RPMI8226 (cell line): ENCODE data around the gene EML5.

Experiments used
- DNase-seq: peaks from one replicate; pipeline ENCODE4 v3.0.0-alpha.2; 2015

The EML5 gene

DNA sequence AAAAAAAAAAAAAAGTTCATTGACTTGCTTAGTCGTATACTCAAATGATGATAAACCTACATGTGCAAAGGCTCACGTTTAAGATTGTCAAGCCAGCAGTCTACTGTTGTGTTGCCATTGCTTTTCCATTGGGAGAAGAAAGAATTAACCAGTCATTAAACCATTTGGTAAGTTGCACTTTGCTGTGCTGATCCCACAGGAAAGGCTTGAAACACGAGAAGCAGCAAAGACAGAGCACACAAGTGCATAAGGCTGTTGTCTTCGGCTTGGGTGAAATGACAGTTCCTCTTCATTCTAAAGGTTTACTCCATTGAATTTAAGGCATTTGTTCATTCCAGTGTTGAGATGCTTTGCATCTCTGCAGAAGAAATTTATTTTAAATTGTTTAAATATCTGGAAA lies 179.8 kb downstream of the EML5 start:
- DNase-seq = no peak

DNA sequence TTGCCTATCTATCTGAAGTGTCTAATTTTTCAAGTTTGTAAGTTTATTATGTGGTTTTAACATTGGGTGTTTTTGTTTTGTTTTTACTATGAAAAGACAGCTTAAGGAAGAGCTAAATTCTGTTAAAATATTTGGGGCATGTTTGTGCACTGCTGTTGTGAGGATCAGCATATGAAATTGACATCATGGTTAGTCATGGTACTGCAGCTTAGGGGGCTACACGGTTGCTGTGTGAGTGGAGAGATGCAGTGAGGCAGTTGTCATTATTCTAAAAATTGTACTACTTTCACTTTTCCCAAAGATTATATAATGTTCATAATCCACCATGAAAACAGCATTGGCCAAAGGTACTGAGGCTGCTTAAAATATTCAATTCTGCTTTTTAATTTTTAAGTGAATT lies 180.9 kb downstream of the EML5 start:
- DNase-seq = no peak

DNA sequence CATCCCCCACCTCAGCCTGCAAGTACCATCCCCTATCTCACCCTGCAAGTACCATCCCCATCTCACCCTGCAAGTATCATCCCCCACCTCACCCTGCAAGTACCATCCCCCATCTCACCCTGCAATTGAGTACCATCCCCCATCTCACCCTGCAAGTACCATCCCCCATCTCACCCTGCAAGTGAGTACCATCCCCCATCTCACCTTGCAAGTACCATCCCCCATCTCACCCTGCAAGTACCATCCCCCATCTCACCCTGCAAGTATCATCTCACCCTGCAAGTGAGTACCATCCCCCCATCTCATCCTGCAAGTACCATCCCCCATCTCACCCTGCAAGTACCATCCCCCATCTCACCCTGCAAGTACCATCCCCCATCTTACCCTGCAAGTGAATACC lies 184.9 kb downstream of the EML5 start:
- DNase-seq = no peak

DNA sequence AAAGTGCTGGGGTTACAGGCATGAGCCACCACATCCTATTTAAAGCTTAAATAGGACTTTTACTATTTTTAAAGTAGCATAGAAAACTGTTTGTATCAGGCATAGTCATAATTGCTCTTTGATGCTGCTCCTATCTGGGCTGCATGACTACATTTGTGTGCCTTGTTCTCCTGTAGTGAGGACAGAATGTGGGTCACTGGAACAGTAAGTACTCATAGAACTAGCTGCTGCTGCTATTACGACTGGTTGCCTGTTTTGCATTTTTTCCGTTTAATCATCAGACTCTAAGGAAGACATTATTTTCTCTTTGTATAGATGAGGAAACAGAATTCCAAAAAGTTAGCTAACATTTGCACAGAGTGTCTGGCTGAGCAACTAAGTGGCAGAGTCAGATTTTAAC lies 187.2 kb downstream of the EML5 start:
- DNase-seq = no peak

DNA sequence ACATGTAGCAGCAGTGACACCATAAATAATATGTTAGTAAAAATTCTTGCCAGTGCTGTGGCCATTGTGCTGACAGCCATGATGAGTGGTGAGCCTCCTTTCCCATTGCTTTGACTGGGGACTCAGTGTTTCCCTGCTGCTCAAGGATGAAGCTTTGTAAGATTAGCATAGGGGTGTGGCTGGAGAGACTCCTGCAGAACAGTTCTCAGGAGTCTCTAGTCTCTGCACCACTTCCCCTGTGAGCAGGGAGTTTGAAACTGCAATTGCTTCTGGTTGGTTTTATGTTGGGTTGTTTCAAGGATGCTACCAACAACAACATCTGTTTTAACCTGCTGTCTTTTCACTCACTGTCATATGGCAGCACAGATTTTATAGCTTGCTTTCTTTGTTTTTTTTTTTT lies 188.5 kb downstream of the EML5 start:
- no peak for DNase-seq

DNA sequence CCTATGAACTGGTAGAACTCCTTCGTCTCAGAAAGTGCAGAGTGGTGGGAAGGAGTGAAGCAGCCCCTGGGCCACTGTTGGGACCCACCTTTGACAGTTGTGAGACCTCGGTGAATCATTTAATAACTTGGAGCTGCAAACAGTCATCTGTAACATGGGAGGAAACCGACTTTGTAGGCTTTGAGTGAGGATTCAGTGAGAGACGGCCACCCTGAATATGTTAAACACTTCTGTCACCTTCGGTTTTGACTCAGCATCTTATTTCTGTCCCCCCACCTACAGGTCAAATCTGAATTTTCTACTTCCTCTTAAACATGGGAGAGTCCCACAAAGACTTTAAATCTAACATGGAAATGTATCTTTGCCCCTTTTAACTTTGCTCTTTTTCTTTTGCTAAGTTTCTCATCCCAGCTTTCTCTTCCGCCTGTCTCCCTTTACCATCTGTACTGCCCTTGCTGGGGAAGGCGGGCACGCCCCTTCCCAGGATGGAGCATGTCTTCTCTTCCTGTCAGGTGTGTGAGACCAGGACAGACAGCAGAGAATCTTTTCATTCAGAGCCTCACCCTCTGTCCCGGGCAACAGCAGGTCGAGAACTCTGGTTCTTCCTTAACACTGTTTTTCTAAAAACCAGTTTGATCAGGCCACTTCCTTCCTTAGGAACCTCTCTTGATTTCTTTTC lies 192.9 kb downstream of the EML5 start:
- no peak for DNase-seq

DNA sequence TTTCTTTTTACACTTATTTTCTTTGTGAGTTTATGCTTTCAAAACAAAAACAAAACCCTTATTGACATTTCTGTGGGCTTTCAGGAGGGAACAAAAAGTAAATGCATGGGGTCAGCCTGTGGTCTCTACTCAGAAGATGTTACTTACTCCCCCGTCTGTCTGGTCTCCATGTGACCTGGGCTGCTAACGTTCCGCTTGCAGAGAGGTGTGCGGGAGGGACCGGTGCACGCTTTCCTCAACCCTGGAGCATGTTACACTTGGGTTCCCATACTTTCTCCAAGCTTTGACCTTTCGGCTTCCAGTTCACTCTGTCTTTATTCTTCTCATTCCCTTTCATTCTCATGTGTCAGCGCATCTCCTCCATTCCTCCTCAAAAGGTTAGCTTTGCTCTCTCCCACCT lies 193.4 kb downstream of the EML5 start:
- DNase-seq = no peak

DNA sequence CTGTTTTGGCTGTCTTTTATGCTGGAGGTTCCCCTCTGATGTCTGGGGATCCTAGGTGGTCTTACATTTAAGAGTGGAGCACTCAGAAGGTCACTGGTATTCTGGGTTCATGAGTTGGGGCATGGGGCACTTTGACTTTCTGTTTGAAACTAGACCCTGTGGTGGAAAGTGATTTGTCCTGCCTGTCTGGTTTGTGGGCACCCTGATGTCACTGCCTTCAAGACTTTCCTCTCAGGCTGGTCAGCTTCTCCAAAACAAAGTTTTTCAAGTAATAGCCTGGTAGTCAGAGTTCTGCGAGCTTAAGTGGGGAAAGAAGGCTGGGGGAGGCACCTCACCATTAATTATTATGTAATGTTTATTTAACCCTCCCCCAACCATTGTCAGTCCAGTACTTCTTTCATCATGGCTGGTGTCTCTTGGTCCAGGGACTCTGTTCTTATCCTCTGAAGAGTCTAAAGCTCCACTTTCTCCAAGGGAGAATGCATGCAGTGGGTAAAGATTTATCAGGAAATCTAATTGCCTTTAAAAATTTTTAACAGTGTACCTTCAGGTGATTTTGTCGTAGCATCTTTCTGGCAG lies 194.6 kb downstream of the EML5 start:
- DNase-seq = no peak

DNA sequence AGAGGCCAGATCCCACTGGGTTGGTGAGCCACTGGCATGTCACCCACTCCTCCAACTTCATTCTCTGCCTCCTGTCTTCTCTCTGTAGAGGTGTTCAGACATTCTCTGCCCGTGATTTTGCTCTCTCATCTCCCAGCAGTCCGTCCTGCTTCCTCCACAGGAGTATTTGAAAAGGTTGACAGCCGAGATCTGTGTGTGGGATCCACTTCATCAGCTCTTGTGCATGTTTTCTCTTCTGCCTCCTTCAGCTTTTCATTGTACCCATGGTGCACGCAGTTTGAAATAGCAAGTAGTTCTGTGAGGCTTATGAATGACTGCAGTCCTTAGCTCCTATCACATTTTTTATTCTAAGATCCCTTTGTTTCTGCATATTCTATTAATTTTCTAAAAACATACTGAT lies 195.2 kb downstream of the EML5 start:
- no peak for DNase-seq

DNA sequence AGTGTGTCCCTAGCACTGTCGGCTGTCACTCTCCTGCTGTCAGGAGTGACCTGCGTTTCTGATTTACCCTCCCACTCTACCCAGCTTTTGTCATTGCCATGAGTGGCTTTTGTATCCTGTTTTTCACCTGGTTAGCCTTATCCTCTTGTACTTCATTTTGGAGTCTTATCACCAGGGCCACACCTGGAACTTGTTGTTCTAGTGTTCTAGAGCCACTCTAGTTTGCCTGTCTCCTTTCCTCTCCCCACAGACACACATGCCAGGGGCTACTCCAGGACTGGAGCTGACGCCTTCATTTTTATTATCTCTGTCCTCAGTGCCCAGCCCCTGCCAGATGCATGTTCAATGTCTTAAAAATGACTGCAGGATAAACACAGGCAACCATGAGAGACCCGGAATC lies 195.7 kb downstream of the EML5 start:
- DNase-seq = no peak

DNA sequence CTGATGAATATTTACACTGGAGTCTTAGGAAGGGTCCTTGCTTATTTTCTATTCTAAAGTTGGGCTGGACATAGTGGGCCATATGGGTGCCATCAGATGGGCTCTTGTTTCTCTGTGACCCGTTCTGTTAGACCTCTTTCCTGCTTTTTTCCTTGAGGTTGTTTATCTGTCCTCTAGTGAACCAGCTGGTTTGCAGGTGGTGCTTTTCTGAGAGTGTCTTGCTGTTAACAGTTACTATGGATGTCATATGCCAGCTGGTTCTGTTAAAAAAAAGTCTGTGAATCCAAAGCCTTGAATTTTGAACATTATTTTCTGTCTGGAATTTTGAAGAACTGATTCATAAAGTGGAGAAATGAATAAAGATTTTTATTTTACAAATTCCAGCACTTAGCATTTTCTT lies 200.7 kb downstream of the EML5 start:
- no peak for DNase-seq

DNA sequence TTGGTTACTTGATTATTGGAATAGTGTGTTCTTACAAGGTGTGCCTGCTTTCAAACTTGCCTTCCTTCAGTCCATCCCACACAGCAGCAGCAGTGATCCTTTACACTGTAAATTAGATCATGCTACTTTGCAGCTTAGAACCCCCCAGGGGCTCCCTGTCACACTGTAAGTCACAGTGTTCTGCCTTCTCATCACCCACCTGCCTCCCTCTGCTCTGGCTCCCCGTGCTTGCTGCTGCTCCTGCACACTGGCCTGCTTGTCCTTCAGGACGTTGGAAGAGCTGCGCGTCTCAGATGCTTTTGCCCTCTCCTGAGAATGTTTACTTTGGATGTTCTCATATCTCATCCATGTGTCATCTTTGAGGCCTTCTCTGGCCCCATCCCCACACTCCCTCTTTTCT lies 202.6 kb downstream of the EML5 start:
- no peak for DNase-seq

DNA sequence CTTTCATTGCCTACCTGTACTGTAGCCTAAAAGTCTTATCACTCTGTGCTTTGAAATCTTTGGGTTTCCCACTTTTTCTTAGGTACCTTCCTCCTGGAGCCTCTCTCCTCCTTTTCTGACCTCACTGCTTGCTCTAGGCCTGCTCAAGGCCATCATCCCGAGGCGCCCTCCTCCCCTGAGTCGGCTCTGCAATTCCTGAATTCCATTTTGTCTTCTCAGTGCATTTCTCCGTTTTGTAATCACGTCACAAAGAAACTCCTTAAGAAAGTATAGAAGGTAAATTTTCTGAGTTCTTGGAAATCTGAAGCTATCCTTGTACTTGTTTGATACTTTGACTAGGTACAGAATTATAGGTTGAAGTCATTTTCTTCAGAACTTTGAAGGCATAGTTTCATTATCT lies 204.7 kb downstream of the EML5 start:
- no peak for DNase-seq

DNA sequence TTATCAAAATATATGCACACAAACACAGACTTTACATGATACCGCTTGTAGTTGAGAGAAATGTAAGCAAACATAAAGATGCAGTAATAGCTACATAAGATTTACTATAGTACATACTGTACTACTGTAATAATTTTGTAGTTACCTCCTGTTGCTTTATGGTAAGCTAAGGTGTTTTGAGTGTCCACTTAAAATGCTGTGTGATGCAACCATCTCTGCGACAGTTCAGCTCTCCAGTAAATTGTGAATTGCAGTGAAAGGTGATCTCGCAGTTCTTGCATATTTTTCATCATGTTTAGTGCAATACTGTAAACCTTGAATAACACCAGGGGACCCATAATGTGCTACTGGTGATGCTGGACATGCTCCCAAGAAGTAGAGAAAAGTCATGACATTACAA lies 208.3 kb downstream of the EML5 start:
- DNase-seq = no peak

DNA sequence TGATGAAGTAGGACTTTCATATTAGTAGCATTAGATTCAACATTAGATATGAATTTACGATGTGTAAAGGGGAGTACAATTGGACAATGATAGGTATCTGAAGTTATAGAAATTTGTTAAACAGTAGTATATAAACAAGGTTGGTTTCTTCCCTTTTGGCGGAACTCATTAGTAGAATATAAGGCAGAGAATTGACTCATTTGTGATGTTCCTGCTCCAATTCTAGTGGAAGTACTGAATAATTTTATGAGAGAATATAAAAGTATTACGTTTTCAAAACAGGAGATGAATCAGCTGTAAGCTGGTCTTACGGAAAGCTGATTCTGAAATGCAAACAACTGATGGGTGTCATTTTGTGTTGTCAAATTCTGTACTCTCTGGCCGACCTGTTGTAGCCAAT lies 216.5 kb downstream of the EML5 start:
- no peak for DNase-seq

DNA sequence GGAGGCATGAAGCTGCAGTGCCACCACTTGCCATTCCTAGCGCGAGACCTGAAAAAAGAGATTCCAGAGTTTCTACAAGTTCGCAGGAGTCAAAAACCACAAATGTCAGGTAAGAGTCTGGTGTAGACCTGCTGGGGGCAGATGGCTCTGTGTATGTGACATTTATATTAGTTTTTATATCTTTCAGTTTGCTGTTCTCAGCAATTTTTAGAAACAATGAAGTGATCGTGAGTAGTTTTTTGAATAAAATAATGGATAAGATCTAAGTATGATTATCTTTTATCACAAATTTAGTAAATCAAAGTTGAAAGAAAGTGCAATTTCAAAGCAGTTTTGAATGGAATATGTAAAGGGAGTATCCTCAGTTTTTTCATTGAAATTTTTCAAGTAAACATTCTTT lies 220.6 kb downstream of the EML5 start:
- no peak for DNase-seq

DNA sequence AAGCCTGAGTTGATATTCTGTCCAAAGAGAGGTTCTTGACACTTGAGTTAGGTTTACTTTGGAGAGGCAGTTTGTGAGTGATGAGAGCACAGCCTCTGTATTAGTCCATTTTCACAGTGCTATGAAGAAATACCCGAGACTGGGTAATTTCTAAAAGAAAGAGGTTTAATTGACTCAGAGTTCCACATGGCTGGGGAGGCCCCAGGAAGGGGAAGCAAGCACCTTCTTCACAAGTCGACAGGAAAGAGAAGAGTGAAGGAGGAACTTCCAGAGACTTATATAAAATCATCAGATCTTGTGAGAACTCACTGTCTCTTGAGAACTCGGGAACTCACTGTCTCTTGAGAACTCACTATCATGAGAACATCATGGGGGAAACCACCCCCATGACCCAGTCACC lies 224.6 kb downstream of the EML5 start:
- DNase-seq = no peak

DNA sequence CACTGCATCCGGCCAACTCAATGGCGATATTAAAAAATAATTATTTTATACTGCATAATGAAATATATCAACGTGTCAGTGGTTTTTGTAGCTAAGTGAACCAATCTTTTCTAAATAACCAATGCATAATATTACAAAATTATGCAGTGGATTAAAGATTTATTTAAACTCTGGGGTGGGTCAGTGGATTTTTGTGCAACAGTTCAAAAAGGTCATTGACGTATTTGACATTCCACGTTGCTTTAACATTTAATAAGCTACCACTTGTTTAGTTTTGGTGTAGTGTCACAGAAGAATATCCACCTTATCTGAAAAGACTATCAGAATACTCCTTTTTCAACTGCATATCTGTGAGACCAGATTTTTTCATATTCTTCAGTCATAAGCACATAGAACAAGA lies 227.3 kb downstream of the EML5 start:
- DNase-seq = no peak

DNA sequence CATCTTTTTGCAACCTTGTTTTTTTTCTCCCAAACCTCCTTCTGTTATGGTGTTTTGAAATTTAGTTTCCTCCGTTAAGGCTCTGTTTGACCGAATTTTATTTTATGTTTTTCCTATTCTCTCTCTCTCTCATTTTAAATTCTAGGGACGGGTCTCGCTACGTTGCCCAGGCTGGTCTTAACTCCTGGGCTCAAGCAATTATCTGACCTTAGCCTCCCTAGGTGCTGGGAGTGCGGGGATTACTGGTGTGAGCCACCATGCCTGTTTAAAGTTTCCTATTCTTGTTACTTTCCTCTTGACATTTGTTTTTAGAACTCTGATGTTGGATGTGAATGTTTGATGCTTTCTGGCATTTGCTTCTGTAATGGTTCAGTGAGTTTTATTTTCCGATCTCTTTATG lies 228.9 kb downstream of the EML5 start:
- DNase-seq = no peak

DNA sequence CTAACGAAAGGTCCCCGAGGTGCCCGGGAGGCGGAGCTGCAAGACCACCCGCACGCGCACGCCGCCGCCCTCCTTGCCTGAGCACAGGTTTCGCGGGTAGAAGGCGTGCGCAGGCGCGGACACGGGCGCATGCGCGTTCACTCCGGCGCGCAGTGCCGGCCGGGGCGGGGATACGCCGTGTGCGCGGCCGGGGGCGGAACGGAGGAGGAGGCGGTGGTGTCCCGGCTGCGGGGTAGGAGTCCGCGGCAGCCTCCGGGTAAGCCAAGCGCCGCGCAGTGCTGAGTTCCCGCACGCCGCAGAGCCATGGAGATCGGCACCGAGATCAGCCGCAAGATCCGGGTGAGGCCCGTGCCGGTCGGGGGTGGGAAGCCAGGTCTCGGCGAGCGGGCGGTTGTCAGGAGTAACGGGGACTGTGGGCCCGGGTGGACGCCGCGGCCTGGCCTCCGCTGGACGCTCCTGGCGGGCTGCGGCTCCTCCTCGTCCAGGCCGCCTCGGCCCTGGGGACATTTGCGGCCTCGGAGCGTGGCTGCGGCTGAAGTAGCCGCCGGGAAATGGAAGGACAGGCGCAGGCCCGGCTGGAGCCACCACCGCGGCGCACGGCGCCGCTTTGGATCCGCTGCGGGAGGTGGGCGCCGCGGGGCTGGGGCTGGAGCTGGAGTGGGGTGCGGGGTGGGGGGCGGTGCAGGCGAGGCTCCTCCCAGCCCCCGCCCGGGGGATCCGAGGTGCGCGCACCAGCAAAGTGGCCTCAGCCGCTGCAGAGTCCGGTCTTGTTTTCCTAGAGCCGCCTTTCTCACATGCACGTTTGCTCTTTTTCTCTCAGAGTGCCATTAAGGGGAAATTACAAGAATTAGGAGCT lies 229.7 kb downstream of the EML5 start, which contains the start of gene ZC3H14:
Gene ZC3H14 (plus strand): TSS at position 207 of the 856 bp plus-strand sequence. CDS start 97 bp downstream, at position 304.
- peak; percentile 88 for DNase-seq

DNA sequence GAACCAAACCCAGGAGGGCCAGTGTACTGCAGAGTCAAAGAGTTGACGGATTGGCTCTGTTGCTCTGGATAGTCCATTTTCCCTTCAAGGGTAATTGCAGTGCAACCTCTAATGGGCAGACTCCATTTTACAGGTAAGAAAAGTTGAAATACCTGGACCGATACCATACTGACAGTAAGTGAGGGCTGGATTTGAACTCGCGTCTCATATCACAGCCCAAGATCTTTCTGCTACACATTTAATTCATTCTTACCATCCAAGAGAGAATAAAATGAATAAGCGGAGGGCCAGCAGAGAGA lies 230.3 kb downstream of the EML5 start:
- DNase-seq = no peak
